RPMI8226 (cell line): ENCODE results near the gene ALKAL2.

ENCODE experiments used
- DNase-seq: peaks from one replicate; pipeline ENCODE4 v3.0.0-alpha.2; 2015

Gene ALKAL2

GRCh38 chr2:269356-270030, 18.4 kb downstream of the ALKAL2 start:
- DNase-seq, result no peak

- DNase-seq, result no peak
Observed at GRCh38 chr2:268323-268722, 19.6 kb downstream of the ALKAL2 start.

- peak; percentile 98 for DNase-seq
Observed at GRCh38 chr2:264493-265468, 23.1 kb downstream of the ALKAL2 start, which contains the start of gene ACP1. Gene ACP1 (plus strand): TSS chr2:264947. CDS start chr2:264965, 18 bp downstream.

GRCh38 chr2:263774-264492, 24.0 kb downstream of the ALKAL2 start, which contains the start of gene SH3YL1:
Gene SH3YL1 (minus strand): TSS chr2:264032. CDS start chr2:263984, 48 bp downstream.
- peak; percentile 36 for DNase-seq

GRCh38 chr2:263022-263738, 24.7 kb downstream of the ALKAL2 start:
- no peak for DNase-seq

GRCh38 chr2:262117-262516, 25.8 kb downstream of the ALKAL2 start:
- no peak for DNase-seq

GRCh38 chr2:260507-261161, 27.3 kb downstream of the ALKAL2 start:
- no peak for DNase-seq

GRCh38 chr2:259789-260331, 28.0 kb downstream of the ALKAL2 start:
- DNase-seq, result no peak

- no peak for DNase-seq
Observed at GRCh38 chr2:258933-259332, 29.0 kb downstream of the ALKAL2 start.

GRCh38 chr2:257842-258241, 30.0 kb downstream of the ALKAL2 start:
- no peak for DNase-seq

GRCh38 chr2:257429-257828, 30.5 kb downstream of the ALKAL2 start:
- DNase-seq, result no peak

GRCh38 chr2:256094-256493, 31.8 kb downstream of the ALKAL2 start:
- no peak for DNase-seq

GRCh38 chr2:255195-255594, 32.7 kb downstream of the ALKAL2 start:
- DNase-seq, result no peak

GRCh38 chr2:254241-254640, 33.6 kb downstream of the ALKAL2 start:
- DNase-seq, result no peak

GRCh38 chr2:253202-253638, 34.7 kb downstream of the ALKAL2 start:
- no peak for DNase-seq

- no peak for DNase-seq
Observed at GRCh38 chr2:252001-252602, 35.8 kb downstream of the ALKAL2 start.

GRCh38 chr2:249538-250042, 38.3 kb downstream of the ALKAL2 start:
- no peak for DNase-seq

GRCh38 chr2:248724-249123, 39.2 kb downstream of the ALKAL2 start:
- DNase-seq, result no peak

GRCh38 chr2:246489-247144, 41.3 kb downstream of the ALKAL2 start:
- DNase-seq, result peak; percentile 68

GRCh38 chr2:244547-244946, 43.3 kb downstream of the ALKAL2 start:
- DNase-seq, result no peak
